WERI-Rb-1 (cell line): ENCODE results near the gene MAP3K8.

Experiments used
- DNase-seq: peaks from one replicate; pipeline ENCODE4 v3.0.0-alpha.2; 2020
- H3K27ac ChIP-seq: fragments of 250-450 bp; sonication (Bioruptor Pico); 2 replicates; pipeline ENCODE4 v1.5.1; 2020; ENCODE audit warnings: mild to moderate bottlenecking, moderate library complexity
- H3K27me3 ChIP-seq: fragments of 250-450 bp; sonication (Bioruptor Pico); 2 replicates; pipeline ENCODE4 v1.5.1; 2021; ENCODE audit warnings: mild to moderate bottlenecking, low read depth, moderate library complexity; ENCODE audit not compliant: insufficient read depth, severe bottlenecking
- H3K36me3 ChIP-seq: fragments of 250-450 bp; sonication (Bioruptor Pico); 2 replicates; pipeline ENCODE4 v1.5.1; 2020; ENCODE audit warnings: mild to moderate bottlenecking, moderate library complexity
- H3K4me3 ChIP-seq: 2 replicates; pipeline ENCODE4 v1.5.1; 2011; ENCODE audit warnings: low read depth, mild to moderate bottlenecking, control low read depth, low read length
- H3K9me3 ChIP-seq: fragments of 250-450 bp; sonication (Bioruptor Pico); 2 replicates; pipeline ENCODE4 v1.5.1; 2021; ENCODE audit warnings: mild to moderate bottlenecking, moderate library complexity; ENCODE audit not compliant: severe bottlenecking
- CTCF ChIP-seq: IDR thresholded peaks from 2 replicates; pipeline ENCODE4 v1.5.1; 2011; ENCODE audit warnings: low read depth, mild to moderate bottlenecking, control low read depth, inconsistent platforms, low read length

MAP3K8 gene

GRCh38 chr10:30456266-30456665 is 22.3 kb downstream of the MAP3K8 start:
- no peak for DNase-seq

GRCh38 chr10:30459283-30459682 is 25.3 kb downstream of the MAP3K8 start:
- Histone ChIP-seq H3K27ac (no peak overlapping the region), H3K9me3 (no peaks in the 10 kb centered on the region), H3K27me3 (no peaks in the 10 kb centered on the region), H3K36me3 (no peaks in the 10 kb centered on the region), H3K4me3 (no peak overlapping the region)
- no peak for DNase-seq
- TF ChIP-seq CTCF = no peak

More at GRCh38 chr10:30456266-30456665, 22.3 kb downstream of the MAP3K8 start:
- no peak overlapping the region for H3K27ac ChIP-seq
- no peaks in the 10 kb centered on the region for H3K27me3 ChIP-seq
- H3K9me3 ChIP-seq = no peaks in the 10 kb centered on the region
- no peak overlapping the region for H3K4me3 ChIP-seq
- no peak for TF ChIP-seq CTCF
- no peaks in the 10 kb centered on the region for H3K36me3 ChIP-seq

- no peaks in the 10 kb centered on the region for H3K9me3 ChIP-seq
- H3K27ac ChIP-seq = no peak overlapping the region
- TF ChIP-seq CTCF = no peak
- H3K27me3 ChIP-seq = no peaks in the 10 kb centered on the region
- H3K36me3 ChIP-seq = no peaks in the 10 kb centered on the region
- H3K4me3 ChIP-seq = no peak overlapping the region
- DNase-seq = no peak
Observed at GRCh38 chr10:30460121-30460520, 26.1 kb downstream of the MAP3K8 start.

GRCh38 chr10:30462513-30462912 is 28.5 kb downstream of the MAP3K8 start:
- no peak for DNase-seq

GRCh38 chr10:30463944-30464451 is 30.0 kb downstream of the MAP3K8 start:
- H3K27me3 ChIP-seq = no peaks in the 10 kb centered on the region
- no peak for TF ChIP-seq CTCF
- DNase-seq = no peak
- no peak overlapping the region for H3K27ac ChIP-seq
- H3K36me3 ChIP-seq = no peaks in the 10 kb centered on the region
- no peaks in the 10 kb centered on the region for H3K9me3 ChIP-seq
- no peak overlapping the region for H3K4me3 ChIP-seq

More at GRCh38 chr10:30462513-30462912, 28.5 kb downstream of the MAP3K8 start:
- Histone ChIP-seq H3K9me3 (no peaks in the 10 kb centered on the region), H3K27me3 (no peaks in the 10 kb centered on the region), H3K4me3 (no peak overlapping the region), H3K36me3 (no peaks in the 10 kb centered on the region), H3K27ac (no peak overlapping the region)
- no peak for TF ChIP-seq CTCF

- no peak overlapping the region for H3K27ac ChIP-seq
- no peak for TF ChIP-seq CTCF
- no peaks in the 10 kb centered on the region for H3K36me3 ChIP-seq
- H3K4me3 ChIP-seq = no peak overlapping the region
- H3K9me3 ChIP-seq = no peaks in the 10 kb centered on the region
- no peaks in the 10 kb centered on the region for H3K27me3 ChIP-seq
- DNase-seq = no peak
Observed at GRCh38 chr10:30464675-30465074, 30.7 kb downstream of the MAP3K8 start.
